COR-L47 (cell line): Measurements from ENCODE around the gene CD274.

Experiments
- DNase-seq: peaks from one replicate; lab custom pipeline; 2025; lab: John Stamatoyannopoulos, UW

Gene CD274

DNA sequence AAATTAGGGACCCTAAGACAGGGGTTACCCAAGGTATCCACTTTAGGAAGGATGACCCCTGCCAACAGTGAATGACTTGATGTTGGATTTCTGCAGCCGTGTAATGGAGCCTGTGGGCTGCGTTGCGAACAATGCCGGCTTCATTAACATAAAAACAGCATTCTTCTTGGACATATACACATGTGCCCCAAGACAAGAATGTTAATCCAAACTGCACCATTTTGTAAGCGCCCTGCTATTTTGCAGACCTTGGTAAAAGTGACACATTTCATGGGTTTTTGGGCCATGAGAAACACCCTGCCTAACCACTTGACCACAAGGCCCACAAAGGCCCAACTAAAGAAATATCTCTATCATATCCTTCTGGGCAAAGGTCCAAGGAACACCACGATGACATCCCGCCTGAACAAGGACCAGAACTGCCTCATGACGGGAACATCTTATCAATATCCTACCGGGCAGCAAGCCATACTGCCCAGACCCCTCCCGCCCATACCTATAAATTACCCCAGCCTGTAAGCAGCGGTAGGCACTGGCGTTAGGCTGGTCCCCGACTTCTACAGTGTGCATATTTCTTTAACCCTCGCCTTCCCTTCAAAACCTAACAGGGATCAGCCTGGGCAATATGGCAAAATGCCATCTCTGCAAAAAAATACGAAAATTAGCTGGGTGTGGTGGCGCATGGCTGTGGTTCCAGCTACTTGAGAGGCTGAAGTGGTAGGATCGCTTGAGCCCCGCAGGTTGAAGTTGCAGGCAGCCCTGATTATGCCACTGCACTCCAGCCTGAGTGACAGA lies 50.3 kb downstream of the CD274 start:
- DNase-seq, result no peak

GRCh38 chr9:5502553-5502952 lies 52.2 kb downstream of the CD274 start:
- no peak for DNase-seq

GRCh38 chr9:5509573-5509972 lies 59.2 kb downstream of the CD274 start:
- no peak for DNase-seq

- no peak for DNase-seq
These were observed 60.1 kb downstream of the CD274 start, which contains the start of gene PDCD1LG2 for GRCh38 chr9:5510360-5510931. Gene PDCD1LG2 (plus strand): TSS chr9:5510531. CDS start chr9:5522547, 12,016 bp downstream.

DNA sequence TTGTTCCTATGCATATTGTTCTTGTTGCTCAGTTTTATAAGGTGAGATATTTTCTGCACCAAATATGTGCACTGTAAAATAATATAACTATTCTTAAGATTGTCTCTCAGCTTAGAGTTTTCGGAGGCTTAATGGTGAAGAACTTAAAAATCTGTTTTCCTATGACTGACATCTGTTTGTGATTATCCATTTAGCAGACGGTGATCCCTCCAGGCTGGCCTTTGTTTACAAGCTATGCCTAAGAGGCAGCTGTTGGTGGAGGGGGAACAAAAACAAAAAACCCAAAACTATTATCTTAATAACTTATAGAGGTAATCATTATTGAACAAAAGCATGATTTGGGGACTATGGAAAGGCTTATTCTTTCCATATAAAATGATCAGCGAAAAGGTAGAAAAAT lies 60.6 kb downstream of the CD274 start:
- DNase-seq, result peak; percentile 0

DNA sequence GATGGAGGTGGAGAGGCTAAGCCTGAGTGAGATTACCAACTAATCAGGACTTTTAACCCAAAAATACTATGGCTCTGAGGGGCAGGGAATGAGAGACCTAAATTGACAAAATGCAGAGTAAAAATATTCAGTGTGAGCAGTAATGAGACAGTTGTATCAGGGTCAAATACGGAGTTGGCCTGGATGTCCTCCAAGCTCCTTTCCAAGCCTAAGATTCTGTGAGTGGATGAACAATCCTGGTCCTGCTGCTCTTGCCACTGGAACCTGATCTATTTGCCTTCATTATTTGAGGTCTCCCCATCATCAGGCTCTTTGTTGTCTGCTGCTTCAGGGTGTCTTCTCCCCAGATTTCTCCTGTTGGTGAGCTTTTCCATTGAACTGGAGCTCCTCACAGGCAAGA lies 61.1 kb downstream of the CD274 start:
- DNase-seq, result no peak

GRCh38 chr9:5511935-5512580 lies 61.7 kb downstream of the CD274 start:
- DNase-seq, result no peak

DNA sequence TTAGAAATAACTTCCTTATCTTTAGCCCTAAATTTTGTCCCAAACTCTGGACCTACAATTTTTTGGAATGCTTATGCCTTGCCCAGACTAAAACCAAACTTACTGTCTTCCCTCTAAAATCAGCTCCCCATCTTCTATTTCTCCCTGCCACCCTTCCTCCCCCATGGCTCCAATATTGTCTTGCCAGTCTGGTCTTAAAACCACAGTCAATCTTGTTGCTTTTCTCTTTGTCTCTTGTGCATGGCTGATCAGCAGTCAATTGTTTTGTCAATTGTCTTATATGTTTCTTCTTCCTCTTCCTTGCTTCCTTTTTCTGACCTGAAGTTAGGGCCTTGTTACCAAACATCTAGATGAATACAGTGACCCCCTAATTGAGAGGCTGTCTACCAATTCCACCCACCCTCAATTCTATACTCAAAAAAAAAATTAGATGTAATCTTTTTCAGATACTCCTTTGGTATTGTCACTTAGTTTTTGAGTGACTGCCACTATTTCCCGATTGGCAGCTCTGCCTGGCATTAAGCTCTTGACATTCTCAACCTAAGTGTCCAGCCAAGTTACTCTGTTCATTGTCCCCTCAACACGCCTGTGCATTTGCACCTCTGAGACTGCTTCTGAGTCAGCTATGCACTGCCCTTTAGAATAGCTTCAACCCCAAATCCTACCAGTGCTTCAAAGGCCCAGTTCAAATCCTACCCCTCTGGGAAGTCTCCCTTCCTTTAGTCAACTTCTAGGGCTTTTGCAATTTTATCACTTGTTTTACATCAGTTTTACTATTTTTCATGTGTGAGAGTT lies 62.5 kb downstream of the CD274 start:
- DNase-seq, result no peak

GRCh38 chr9:5513966-5514616 lies 63.7 kb downstream of the CD274 start:
- DNase-seq, result no peak

GRCh38 chr9:5514617-5515260 lies 64.4 kb downstream of the CD274 start:
- no peak for DNase-seq

DNA sequence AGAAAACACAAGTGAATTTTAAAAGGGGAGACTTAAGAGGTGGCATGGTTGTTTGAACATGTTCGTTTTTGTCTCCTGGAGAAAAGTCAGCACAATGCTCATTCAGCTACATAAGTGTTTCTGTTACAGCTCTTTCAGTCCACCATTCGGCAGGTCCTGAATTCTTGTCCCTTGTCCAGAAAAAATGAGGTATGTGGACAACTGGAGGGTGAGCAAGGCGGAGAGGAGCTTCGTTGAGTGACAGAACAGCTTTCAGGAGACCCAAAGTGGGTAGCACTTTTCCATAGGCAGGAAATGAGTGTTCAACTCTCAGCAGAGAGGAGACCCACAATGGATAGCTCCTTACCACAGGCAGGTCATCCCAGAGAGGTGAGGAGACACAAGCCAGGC lies 64.9 kb downstream of the CD274 start:
- no peak for DNase-seq

- DNase-seq, result no peak
These were observed 66.3 kb downstream of the CD274 start for GRCh38 chr9:5516453-5517220.

DNA sequence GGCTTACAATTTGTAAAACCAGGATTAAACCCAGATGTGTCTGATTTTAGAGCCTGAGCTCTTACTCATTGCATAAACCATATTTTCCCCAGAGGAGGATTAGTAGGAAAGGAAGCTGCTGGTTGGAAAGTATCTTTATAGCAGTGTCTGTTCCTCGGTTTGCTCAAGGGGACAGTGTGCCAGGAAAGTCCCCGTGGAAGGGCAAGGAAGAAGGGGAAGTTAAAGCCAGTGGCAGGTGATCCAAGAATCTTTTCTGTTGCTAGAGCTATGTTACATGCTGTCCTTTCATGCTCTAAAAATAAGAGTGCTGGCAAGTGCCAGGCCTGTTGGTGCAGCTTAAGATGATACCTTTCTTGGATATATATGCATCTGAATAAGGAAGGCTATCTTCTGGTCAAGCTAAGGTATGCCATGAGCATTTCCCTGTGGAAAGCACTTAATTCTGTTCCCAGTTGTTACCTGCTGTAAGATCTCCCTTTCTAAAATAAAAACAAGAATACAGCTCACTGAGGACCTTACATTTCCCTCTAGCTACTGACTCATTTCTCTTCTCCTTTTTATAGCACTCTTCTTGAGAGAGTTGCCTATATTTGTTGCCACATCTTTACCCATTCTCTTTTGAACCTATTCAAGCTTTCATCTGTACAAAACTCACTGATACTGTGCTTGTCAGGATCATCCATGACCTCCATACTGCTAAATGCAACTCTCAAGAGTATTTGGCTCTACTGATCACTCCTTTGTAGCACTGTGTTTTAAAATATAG lies 68.0 kb downstream of the CD274 start:
- no peak for DNase-seq

- no peak for DNase-seq
These were observed 68.6 kb downstream of the CD274 start for GRCh38 chr9:5518937-5519319.
